HFF-Myc (cell line): ENCODE data around the gene PRTFDC1.
"Not testable (repeated sequence)": the region's sequence is repeated elsewhere in the genome, so short reads cannot be mapped to it uniquely, and the experiment has no call there.

Experiments
- DNase-seq: peaks from one replicate; pipeline ENCODE4 v3.0.0-alpha.2; 2011; ENCODE audit warnings: low read depth; ENCODE audit errors: extremely low read depth
- H3K4me3 ChIP-seq: replicated peaks from 2 replicates; pipeline ENCODE4 v1.5.1; 2011; ENCODE audit warnings: low read depth, mild to moderate bottlenecking, control low read depth, low read length
- CTCF ChIP-seq: IDR thresholded peaks from 2 replicates; pipeline ENCODE4 v1.5.1; 2012; ENCODE audit warnings: mild to moderate bottlenecking, low read depth, low read length, control low read depth; ENCODE audit errors: missing control alignments

PRTFDC1 gene

GRCh38 chr10:24926557-24926956 is 25.8 kb downstream of the PRTFDC1 start:
- H3K4me3 ChIP-seq = no peak overlapping the region
- no peak for TF ChIP-seq CTCF
- DNase-seq = no peak

GRCh38 chr10:24925799-24926198 is 26.6 kb downstream of the PRTFDC1 start:
- DNase-seq = no peak
- H3K4me3 ChIP-seq = no peak overlapping the region
- TF ChIP-seq CTCF = no peak

- not testable (repeated sequence) for DNase-seq, H3K4me3 ChIP-seq
Measured at GRCh38 chr10:24924483-24924882, 27.9 kb downstream of the PRTFDC1 start.

GRCh38 chr10:24922222-24922868 is 30.1 kb downstream of the PRTFDC1 start:
- not testable (repeated sequence) for DNase-seq, H3K4me3 ChIP-seq

GRCh38 chr10:24920907-24921881 is 31.2 kb downstream of the PRTFDC1 start:
- H3K4me3 ChIP-seq = no peak overlapping the region
- no peak for TF ChIP-seq CTCF
- peak; percentile 82 for DNase-seq

- DNase-seq = not testable (repeated sequence)
Measured at GRCh38 chr10:24920192-24920591, 32.2 kb downstream of the PRTFDC1 start.

GRCh38 chr10:24919629-24920028 is 32.8 kb downstream of the PRTFDC1 start:
- not testable (repeated sequence) for H3K4me3 ChIP-seq, DNase-seq

More at GRCh38 chr10:24920192-24920591, 32.2 kb downstream of the PRTFDC1 start:
- H3K4me3 ChIP-seq = not testable (repeated sequence)

GRCh38 chr10:24917979-24918378 is 34.4 kb downstream of the PRTFDC1 start:
- no peak for TF ChIP-seq CTCF
- no peak for DNase-seq
- H3K4me3 ChIP-seq = no peak overlapping the region

- H3K4me3 ChIP-seq = no peak overlapping the region
- no peak for DNase-seq
- TF ChIP-seq CTCF = no peak
Measured at GRCh38 chr10:24917493-24917892, 34.9 kb downstream of the PRTFDC1 start.
